MM.1S (cell line): Measurements from ENCODE around the gene TMTC2.

ENCODE experiments used
- DNase-seq: peaks from one replicate; pipeline ENCODE4 v3.0.0-alpha.2; 2015
- H2AFZ ChIP-seq: fragments of 300-600 bp; sonication (generic); 2 replicates; pipeline ENCODE4 v1.6.0; 2016; ENCODE audit warnings: antibody characterized with exemption, low read length
- H3F3A ChIP-seq: fragments of 300-600 bp; sonication (generic); 2 replicates; pipeline ENCODE4 v1.6.1; 2016; ENCODE audit warnings: mild to moderate bottlenecking, antibody characterized with exemption, low read length, moderate library complexity, mixed read lengths; ENCODE audit not compliant: insufficient read depth
- H3K27ac ChIP-seq: fragments of 300-600 bp; sonication (generic); 2 replicates; pipeline ENCODE4 v1.5.1; 2016; ENCODE audit warnings: mild to moderate bottlenecking, low read length
- H3K27me3 ChIP-seq: fragments of 300-600 bp; sonication (generic); replicated peaks from 2 replicates; pipeline ENCODE4 v1.6.0; 2016; ENCODE audit warnings: low read length; ENCODE audit not compliant: insufficient read depth
- H3K36me3 ChIP-seq: fragments of 300-600 bp; sonication (generic); replicated peaks from 2 replicates; pipeline ENCODE4 v1.6.1; 2016; ENCODE audit warnings: mild to moderate bottlenecking, low read length, mixed read lengths; ENCODE audit not compliant: insufficient read depth
- H3K4me1 ChIP-seq: fragments of 300-600 bp; sonication (generic); 2 replicates; pipeline ENCODE4 v1.6.1; 2016; ENCODE audit warnings: low read length, mixed read lengths
- H3K4me2 ChIP-seq: fragments of 300-600 bp; sonication (generic); 2 replicates; pipeline ENCODE4 v1.6.0; 2016; ENCODE audit warnings: low read depth, low read length
- H3K4me3 ChIP-seq: fragments of 300-600 bp; sonication (generic); 2 replicates; pipeline ENCODE4 v1.5.1; 2016; ENCODE audit warnings: low read length, mixed read lengths
- H3K79me2 ChIP-seq: fragments of 300-600 bp; sonication (generic); 2 replicates; pipeline ENCODE4 v1.6.1; 2016; ENCODE audit warnings: mixed run types, low read length, mixed read lengths
- H3K9ac ChIP-seq: fragments of 300-600 bp; sonication (generic); 2 replicates; pipeline ENCODE4 v1.6.1; 2016; ENCODE audit warnings: low read length, mixed read lengths
- H3K9me2 ChIP-seq: fragments of 300-600 bp; sonication (generic); replicated peaks from 2 replicates; pipeline ENCODE4 v1.6.1; 2016; ENCODE audit warnings: mild to moderate bottlenecking, low read length, mixed read lengths; ENCODE audit not compliant: insufficient read depth
- H3K9me3 ChIP-seq: fragments of 300-600 bp; sonication (generic); replicated peaks from 2 replicates; pipeline ENCODE4 v1.6.1; 2016; ENCODE audit warnings: mild to moderate bottlenecking, low read length, mixed read lengths; ENCODE audit not compliant: insufficient read depth
- H4K20me1 ChIP-seq: fragments of 300-600 bp; sonication (generic); 2 replicates; pipeline ENCODE4 v1.6.1; 2016; ENCODE audit warnings: mild to moderate bottlenecking, low read length, moderate library complexity, mixed read lengths; ENCODE audit not compliant: insufficient read depth
- CTCF ChIP-seq: fragments of 300-600 bp; sonication (generic); IDR thresholded peaks from 2 replicates; pipeline ENCODE4 v1.5.1; 2016; ENCODE audit warnings: antibody characterized with exemption, low read length, mixed read lengths
- EZH2 ChIP-seq: fragments of 300-600 bp; sonication (generic); optimal IDR thresholded peaks from 2 replicates; pipeline ENCODE3; 2017; ENCODE audit warnings: low read depth, mild to moderate bottlenecking, antibody characterized with exemption, low read length, mixed read lengths
- EZH2phosphoT487 ChIP-seq: fragments of 300-600 bp; sonication (generic); IDR thresholded peaks from 2 replicates; pipeline ENCODE4 v1.6.1; 2018; ENCODE audit warnings: antibody characterized with exemption, low read length

Gene TMTC2

GRCh38 chr12:82745807-82746206, 59.1 kb downstream of the TMTC2 start:
- Histone ChIP-seq H3K79me2 (no peaks in the 10 kb centered on the region), H3K27ac (no peak overlapping the region), H3F3A (no peaks in the 10 kb centered on the region), H3K36me3 (no peaks in the 10 kb centered on the region), H3K9me3 (no peaks in the 10 kb centered on the region), H4K20me1 (no peaks in the 10 kb centered on the region), H3K4me3 (no peak overlapping the region), H3K27me3 (no peaks in the 10 kb centered on the region), H3K9ac (no peak overlapping the region), H3K9me2 (no peaks in the 10 kb centered on the region), H2AFZ (no peak overlapping the region), H3K4me2 (no peak overlapping the region), H3K4me1 (no peaks in the 10 kb centered on the region)
- no peak for DNase-seq
- TF ChIP-seq EZH2phosphoT487 (no peak), CTCF (no peak), EZH2 (no peak)

GRCh38 chr12:82746668-82747067, 60.0 kb downstream of the TMTC2 start:
- Histone ChIP-seq H3F3A (no peaks in the 10 kb centered on the region), H3K4me3 (no peak overlapping the region), H3K4me2 (no peak overlapping the region), H3K79me2 (no peaks in the 10 kb centered on the region), H3K36me3 (no peaks in the 10 kb centered on the region), H3K9me2 (no peaks in the 10 kb centered on the region), H3K27me3 (no peaks in the 10 kb centered on the region), H3K27ac (no peak overlapping the region), H3K4me1 (no peaks in the 10 kb centered on the region), H3K9me3 (no peaks in the 10 kb centered on the region), H3K9ac (no peak overlapping the region), H2AFZ (no peak overlapping the region), H4K20me1 (no peaks in the 10 kb centered on the region)
- no peak for DNase-seq
- TF ChIP-seq EZH2: no peak
- no peak for TF ChIP-seq CTCF
- TF ChIP-seq EZH2phosphoT487: no peak

GRCh38 chr12:82749015-82749414, 62.3 kb downstream of the TMTC2 start:
- H3K9me3 ChIP-seq: no peaks in the 10 kb centered on the region
- no peak overlapping the region for H3K4me3 ChIP-seq
- H3K36me3 ChIP-seq: no peaks in the 10 kb centered on the region
- no peak overlapping the region for H2AFZ ChIP-seq
- no peaks in the 10 kb centered on the region for H3K79me2 ChIP-seq
- H3K4me1 ChIP-seq: no peaks in the 10 kb centered on the region
- H4K20me1 ChIP-seq: no peaks in the 10 kb centered on the region
- H3K27ac ChIP-seq: no peak overlapping the region
- TF ChIP-seq CTCF: no peak
- no peak overlapping the region for H3K9ac ChIP-seq
- no peaks in the 10 kb centered on the region for H3K9me2 ChIP-seq
- no peak for DNase-seq
- no peaks in the 10 kb centered on the region for H3F3A ChIP-seq
- H3K27me3 ChIP-seq: no peaks in the 10 kb centered on the region
- H3K4me2 ChIP-seq: no peak overlapping the region

GRCh38 chr12:82754856-82755255, 68.2 kb downstream of the TMTC2 start:
- no peaks in the 10 kb centered on the region for H3K79me2 ChIP-seq
- DNase-seq: no peak
- H3F3A ChIP-seq: no peaks in the 10 kb centered on the region
- H3K9me3 ChIP-seq: no peaks in the 10 kb centered on the region
- no peaks in the 10 kb centered on the region for H3K36me3 ChIP-seq
- no peak overlapping the region for H3K4me3 ChIP-seq
- H3K27ac ChIP-seq: no peak overlapping the region
- H3K4me1 ChIP-seq: no peaks in the 10 kb centered on the region
- no peaks in the 10 kb centered on the region for H3K9me2 ChIP-seq
- no peak overlapping the region for H3K9ac ChIP-seq
- no peaks in the 10 kb centered on the region for H4K20me1 ChIP-seq
- TF ChIP-seq EZH2phosphoT487: no peak
- no peak for TF ChIP-seq CTCF
- no peak for TF ChIP-seq EZH2
- no peak overlapping the region for H2AFZ ChIP-seq
- no peaks in the 10 kb centered on the region for H3K27me3 ChIP-seq
- H3K4me2 ChIP-seq: no peak overlapping the region
